ENCODE results near the gene CCDC69. TPM values are rescaled to one million over a fixed set of nuclear protein-coding genes. Genes with fewer than 3 reads are reported as not detected.

Gene CCDC69
- total and polyA plus RNA-seq, 2 of the 8 experiments (the other 6 are each of a cell fraction or from before 2014, with no cell fraction given): 8.4 to 10.8 TPM

GRCh38 chr5:151244206-151244605 lies 20.3 kb upstream of the CCDC69 start:
- no peak overlapping the region for H4K8ac ChIP-seq (ENCODE audit: extremely low read depth, insufficient read depth, low read length)
- DNase-seq (ENCODE audit: low read depth in 1 of 2, low spot score in 2 of 2) (no peak), FAIRE-seq (no peak)
- WGBS, 2 experiments (ENCODE audit: extremely low coverage in 1 of 2, insufficient coverage in 1 of 2, insufficient read length in 1 of 2, insufficient replicate concordance in 2 of 2, low coverage in 1 of 2, low lambda C conversion rate in 2 of 2, missing lambda C conversion rate in 1 of 2): 88% methylated on average over 3 of the region's 3 CpGs; no CpG with 5 or more reads in 1 of the 2 experiments
- no peak overlapping the region for H2AFZ ChIP-seq (ENCODE audit: low read length)
- 0 out of 2 replicates have a peak overlapping the region, but pooled peaks have one; percentile 53 for H2AK5ac ChIP-seq (ENCODE audit: low read depth, low read length)
- POLR2A ChIA-PET (ENCODE audit: partially characterized antibody): no interaction called here
- no peak overlapping the region for H3K23ac ChIP-seq (ENCODE audit: insufficient read length)
- no peak overlapping the region for H3K56ac ChIP-seq (replicated peaks; ENCODE audit: insufficient read length, low read depth, low read length)
- H3K4me1 ChIP-seq (replicated peaks in 1 of 4; ENCODE audit: control insufficient read depth in 3 of 4, insufficient read depth in 4 of 4, low read length in 3 of 4): peaks cover 2 to 6% (median 6%) of the 10 kb centered on the region in 4 experiments; a peak in 5 of 7 replicates
- no peak overlapping the region for H2BK120ac ChIP-seq (replicated peaks; ENCODE audit: low read depth, low read length)
- 0 out of 2 replicates have a peak overlapping the region, but pooled peaks have one; percentile 9 for H2BK12ac ChIP-seq (ENCODE audit: low read depth, low read length)
- no peak overlapping the region for H3K27ac ChIP-seq (ENCODE audit: low read depth, low read length)
- no peak overlapping the region for H3K4ac ChIP-seq (replicated peaks; ENCODE audit: insufficient read length, low read depth, low read length)
- no peaks in the 10 kb centered on the region for H3K27me3 ChIP-seq (replicated peaks in 1 of 4; ENCODE audit: control insufficient read depth in 3 of 4, extremely low read depth in 1 of 4, insufficient read depth in 3 of 4, low read length in 3 of 4)
- H3K18ac ChIP-seq (ENCODE audit: extremely low read depth, low read length): no peak overlapping the region
- no peak overlapping the region for H3K9ac ChIP-seq (replicated peaks in 1 of 4; ENCODE audit: extremely low read depth in 1 of 4, low read depth in 3 of 4, low read length in 3 of 4)
- no peak overlapping the region for H3K4me3 ChIP-seq (ENCODE audit: extremely low read depth in 1 of 4, insufficient read depth in 2 of 4, low read depth in 3 of 4, low read length in 4 of 4)
- H3K14ac ChIP-seq (ENCODE audit: insufficient read length): no peak overlapping the region
- no peaks in the 10 kb centered on the region for H3K79me1 ChIP-seq (ENCODE audit: low read depth, low read length)
- H3K23me2 ChIP-seq (ENCODE audit: low read depth, low read length): no peaks in the 10 kb centered on the region
- H3K36me3 ChIP-seq (ENCODE audit: control insufficient read depth in 2 of 4, insufficient read depth in 4 of 4, low read length in 3 of 4): no peaks in the 10 kb centered on the region; a peak in 1 of 8 replicates
- no peaks in the 10 kb centered on the region for H3K79me2 ChIP-seq (ENCODE audit: control insufficient read depth in 1 of 2, insufficient read depth in 2 of 2, low read length in 2 of 2)
- H4K91ac ChIP-seq (replicated peaks; ENCODE audit: insufficient read length, low read length): no peak overlapping the region
- 0 out of 2 replicates have a peak overlapping the region, but pooled peaks have one; percentile 31 for H2BK15ac ChIP-seq (ENCODE audit: low read length)
- H2BK20ac ChIP-seq (ENCODE audit: low read length): no peak overlapping the region
- no peak overlapping the region for H2BK5ac ChIP-seq (ENCODE audit: low read depth, low read length)
- H4K20me1 ChIP-seq (replicated peaks in 1 of 2; ENCODE audit: control insufficient read depth in 1 of 2, insufficient read depth in 2 of 2, low read length in 2 of 2): no peaks in the 10 kb centered on the region
- H4K5ac ChIP-seq (ENCODE audit: insufficient read length, low read depth, low read length): no peak overlapping the region
- CTCF ChIA-PET (ENCODE audit: partially characterized antibody): no interaction called here
- H3K9me3 ChIP-seq (ENCODE audit: insufficient read depth in 2 of 2, low read depth in 1 of 2, low read length in 1 of 2): no peaks in the 10 kb centered on the region
- no peak overlapping the region for H3K4me2 ChIP-seq (ENCODE audit: insufficient read depth in 1 of 2, low read depth in 2 of 2, low read length in 2 of 2)
- no peak for TF ChIP-seq POLR2A (IDR thresholded peaks at IDR 0.05; ENCODE audit: control extremely low read depth in 1 of 2, low read depth in 2 of 2, low read length in 2 of 2)
- no peak for TF ChIP-seq E2F6 (IDR thresholded peaks at IDR 0.05)
- no peak for TF ChIP-seq JUN (IDR thresholded peaks at IDR 0.05; ENCODE audit: low read depth, low read length)
- no peak for TF ChIP-seq RAD21 (IDR thresholded peaks at IDR 0.05 in 1 of 2, conservative IDR thresholded peaks at IDR 0.05 in 1 of 2; ENCODE audit: low read depth in 2 of 2, low read length in 2 of 2)
- no peak for TF ChIP-seq ZNF274 (IDR thresholded peaks at IDR 0.05; ENCODE audit: borderline replicate concordance, extremely low read depth, low read length)
- no peak for TF ChIP-seq SAP30 (IDR thresholded peaks at IDR 0.05; ENCODE audit: insufficient read depth, insufficient replicate concordance, low read length)
- TF ChIP-seq TEAD4 (IDR thresholded peaks at IDR 0.05; ENCODE audit: low read depth, low read length): no peak
- TF ChIP-seq POU5F1 (IDR thresholded peaks at IDR 0.05; ENCODE audit: low read depth, low read length): no peak
- TF ChIP-seq SUZ12 (IDR thresholded peaks at IDR 0.05; ENCODE audit: low read length): no peak
- TF ChIP-seq PHF8 (conservative IDR thresholded peaks at IDR 0.05; ENCODE audit: low read depth, low read length): no peak
- no peak for TF ChIP-seq BACH1 (IDR thresholded peaks at IDR 0.05; ENCODE audit: low read length)
- TF ChIP-seq RXRA (IDR thresholded peaks at IDR 0.05; ENCODE audit: insufficient read depth, low read depth, low read length): no peak
- TF ChIP-seq HDAC6 (IDR thresholded peaks at IDR 0.05; ENCODE audit: low read depth, low read length): no peak
- TF ChIP-seq KDM5A (IDR thresholded peaks at IDR 0.05; ENCODE audit: low read length): no peak
